ENCODE measurements around the gene RESP18.
"Not testable (repeated sequence)": the region's sequence is repeated elsewhere in the genome, so short reads cannot be mapped to it uniquely, and the experiment has no call there.

The RESP18 gene

DNA sequence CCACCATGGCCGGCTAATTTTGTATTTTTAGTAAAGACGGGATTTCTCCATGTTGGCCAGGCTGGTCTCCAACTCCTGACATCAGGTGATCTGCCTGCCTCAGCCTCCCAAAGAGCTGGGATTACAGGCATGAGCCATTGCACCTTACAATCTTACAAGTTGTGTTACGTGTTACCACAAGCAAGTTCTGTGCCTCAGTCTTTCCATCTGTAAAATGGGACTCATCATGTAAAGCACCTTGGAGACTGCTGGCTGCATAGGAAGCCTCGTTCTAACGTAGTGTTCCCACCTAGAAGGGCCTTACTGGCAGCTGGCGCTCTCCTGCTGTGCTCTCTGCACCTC lies 43.4 kb downstream of the RESP18 start:
- DNase-seq (ENCODE audit: low read depth): no peak
- TF ChIP-seq, protein P1, sequence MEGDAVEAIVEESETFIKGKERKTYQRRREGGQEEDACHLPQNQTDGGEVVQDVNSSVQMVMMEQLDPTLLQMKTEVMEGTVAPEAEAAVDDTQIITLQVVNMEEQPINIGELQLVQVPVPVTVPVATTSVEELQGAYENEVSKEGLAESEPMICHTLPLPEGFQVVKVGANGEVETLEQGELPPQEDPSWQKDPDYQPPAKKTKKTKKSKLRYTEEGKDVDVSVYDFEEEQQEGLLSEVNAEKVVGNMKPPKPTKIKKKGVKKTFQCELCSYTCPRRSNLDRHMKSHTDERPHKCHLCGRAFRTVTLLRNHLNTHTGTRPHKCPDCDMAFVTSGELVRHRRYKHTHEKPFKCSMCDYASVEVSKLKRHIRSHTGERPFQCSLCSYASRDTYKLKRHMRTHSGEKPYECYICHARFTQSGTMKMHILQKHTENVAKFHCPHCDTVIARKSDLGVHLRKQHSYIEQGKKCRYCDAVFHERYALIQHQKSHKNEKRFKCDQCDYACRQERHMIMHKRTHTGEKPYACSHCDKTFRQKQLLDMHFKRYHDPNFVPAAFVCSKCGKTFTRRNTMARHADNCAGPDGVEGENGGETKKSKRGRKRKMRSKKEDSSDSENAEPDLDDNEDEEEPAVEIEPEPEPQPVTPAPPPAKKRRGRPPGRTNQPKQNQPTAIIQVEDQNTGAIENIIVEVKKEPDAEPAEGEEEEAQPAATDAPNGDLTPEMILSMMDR (IDR thresholded peaks at IDR 0.05; ENCODE audit: insufficient read depth, low read depth, low read length, missing control alignments): no peak
- no peak overlapping the region for H3K4me3 ChIP-seq (ENCODE audit: low read length)

GRCh38 chr2:219287580-219288265 lies 44.8 kb downstream of the RESP18 start:
- no peak overlapping the region for H3K4me3 ChIP-seq (ENCODE audit: low read length)
- DNase-seq (ENCODE audit: low read depth): no peak
- TF ChIP-seq, protein P1 (IDR thresholded peaks at IDR 0.05; ENCODE audit: insufficient read depth, low read depth, low read length, missing control alignments): no peak

- DNase-seq (ENCODE audit: low read depth); H3K4me3 ChIP-seq (ENCODE audit: low read length): not testable (repeated sequence)
Observed at GRCh38 chr2:219287116-219287440, 45.5 kb downstream of the RESP18 start.

GRCh38 chr2:219286436-219287115 lies 46.0 kb downstream of the RESP18 start:
- TF ChIP-seq, protein P1 (IDR thresholded peaks at IDR 0.05; ENCODE audit: insufficient read depth, low read depth, low read length, missing control alignments): peak; percentile 2
- no peak overlapping the region for H3K4me3 ChIP-seq (ENCODE audit: low read length)
- peak; percentile 82 for DNase-seq (ENCODE audit: low read depth)

DNA sequence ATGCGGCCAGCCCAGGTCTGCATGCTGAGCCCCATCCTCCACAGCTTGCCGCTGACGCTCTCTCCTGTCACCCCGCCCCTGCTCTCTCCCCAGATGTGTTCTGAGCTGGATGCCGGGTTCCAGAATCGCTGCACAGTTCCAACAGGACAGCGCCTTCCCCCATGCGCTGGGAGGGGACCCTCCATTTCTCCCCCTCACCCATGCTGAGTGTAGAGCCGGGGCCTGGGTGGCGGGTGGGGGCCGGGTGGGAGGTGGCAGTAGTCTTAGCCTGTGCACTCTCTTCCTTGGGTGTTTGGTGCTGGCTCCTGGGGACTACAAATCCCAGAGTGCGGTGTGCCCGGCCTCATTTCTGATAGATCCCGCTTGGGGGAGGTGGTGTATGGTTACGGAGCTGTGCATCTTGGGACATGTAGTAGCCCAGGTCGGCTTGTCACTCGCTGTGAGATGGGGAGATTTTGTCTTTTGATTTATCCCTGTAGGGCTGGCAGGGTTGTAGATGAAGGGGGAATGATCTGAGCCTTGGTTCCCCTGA lies 46.6 kb downstream of the RESP18 start:
- TF ChIP-seq, protein P1 (IDR thresholded peaks at IDR 0.05; ENCODE audit: insufficient read depth, low read depth, low read length, missing control alignments): no peak
- no peak overlapping the region for H3K4me3 ChIP-seq (ENCODE audit: low read length)
- peak; percentile 83 for DNase-seq (ENCODE audit: low read depth)

- H3K4me3 ChIP-seq (ENCODE audit: low read length): no peak overlapping the region
- DNase-seq (ENCODE audit: low read depth): no peak
Observed at GRCh38 chr2:219285373-219285735, 47.2 kb downstream of the RESP18 start.

More at GRCh38 chr2:219285373-219285735, 47.2 kb downstream of the RESP18 start:
- TF ChIP-seq, protein P1 (IDR thresholded peaks at IDR 0.05; ENCODE audit: insufficient read depth, low read depth, low read length, missing control alignments): no peak
